ENCODE data around the gene CACNA1S. TPM values are rescaled to one million over a fixed set of nuclear protein-coding genes. Genes with fewer than 3 reads are reported as not detected.

Gene CACNA1S
- total RNA-seq, 1 experiment from 2014 or later = not detected

GRCh38 chr1:201060586-201060985 lies 51.6 kb downstream of the CACNA1S start:
- intact Hi-C loops (cut with micrococcal nuclease; ENCODE audit: unreplicated experiment) = no loop called here
- no peaks in the 10 kb centered on the region for H3K9me3 ChIP-seq (ENCODE audit: control insufficient read depth, insufficient read depth, low read depth, low read length)
- H3K27ac ChIP-seq (ENCODE audit: low read length) = no peak overlapping the region
- H3K4me3 ChIP-seq (ENCODE audit: low read depth in 2 of 2, low read length in 2 of 2) = no peak overlapping the region
- in situ Hi-C loops (cut with HindIII; ENCODE audit: low pct_unique_long_range_greater_than_20kb, low sequenced_read_pairs) = no loop called here
- no TSS peak for BruUV-seq (replicated peaks)
- no peaks in the 10 kb centered on the region for H3K4me1 ChIP-seq (ENCODE audit: control insufficient read depth, insufficient read depth, low read length)
- ChIA-PET POLR2A (no interaction called here), CTCF (no interaction called here)
- no peak for DNase-seq (ENCODE audit: low read depth, low spot score)
- no peaks in the 10 kb centered on the region for H3K36me3 ChIP-seq (ENCODE audit: control insufficient read depth, insufficient read depth, low read length)
- peaks cover 4% of the 10 kb centered on the region; the same call in 1 of the 2 replicates for H3K27me3 ChIP-seq (ENCODE audit: control insufficient read depth, insufficient read depth, low read length)
- TF ChIP-seq, protein P1, sequence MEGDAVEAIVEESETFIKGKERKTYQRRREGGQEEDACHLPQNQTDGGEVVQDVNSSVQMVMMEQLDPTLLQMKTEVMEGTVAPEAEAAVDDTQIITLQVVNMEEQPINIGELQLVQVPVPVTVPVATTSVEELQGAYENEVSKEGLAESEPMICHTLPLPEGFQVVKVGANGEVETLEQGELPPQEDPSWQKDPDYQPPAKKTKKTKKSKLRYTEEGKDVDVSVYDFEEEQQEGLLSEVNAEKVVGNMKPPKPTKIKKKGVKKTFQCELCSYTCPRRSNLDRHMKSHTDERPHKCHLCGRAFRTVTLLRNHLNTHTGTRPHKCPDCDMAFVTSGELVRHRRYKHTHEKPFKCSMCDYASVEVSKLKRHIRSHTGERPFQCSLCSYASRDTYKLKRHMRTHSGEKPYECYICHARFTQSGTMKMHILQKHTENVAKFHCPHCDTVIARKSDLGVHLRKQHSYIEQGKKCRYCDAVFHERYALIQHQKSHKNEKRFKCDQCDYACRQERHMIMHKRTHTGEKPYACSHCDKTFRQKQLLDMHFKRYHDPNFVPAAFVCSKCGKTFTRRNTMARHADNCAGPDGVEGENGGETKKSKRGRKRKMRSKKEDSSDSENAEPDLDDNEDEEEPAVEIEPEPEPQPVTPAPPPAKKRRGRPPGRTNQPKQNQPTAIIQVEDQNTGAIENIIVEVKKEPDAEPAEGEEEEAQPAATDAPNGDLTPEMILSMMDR (IDR thresholded peaks at IDR 0.05) = no peak
- TF ChIP-seq POLR2AphosphoS5 (IDR thresholded peaks at IDR 0.05; ENCODE audit: low read depth, low read length) = no peak
- no peak for TF ChIP-seq SIN3A (IDR thresholded peaks at IDR 0.05; ENCODE audit: borderline replicate concordance, insufficient read depth, low read depth, low read length)
- TF ChIP-seq, protein P2, sequence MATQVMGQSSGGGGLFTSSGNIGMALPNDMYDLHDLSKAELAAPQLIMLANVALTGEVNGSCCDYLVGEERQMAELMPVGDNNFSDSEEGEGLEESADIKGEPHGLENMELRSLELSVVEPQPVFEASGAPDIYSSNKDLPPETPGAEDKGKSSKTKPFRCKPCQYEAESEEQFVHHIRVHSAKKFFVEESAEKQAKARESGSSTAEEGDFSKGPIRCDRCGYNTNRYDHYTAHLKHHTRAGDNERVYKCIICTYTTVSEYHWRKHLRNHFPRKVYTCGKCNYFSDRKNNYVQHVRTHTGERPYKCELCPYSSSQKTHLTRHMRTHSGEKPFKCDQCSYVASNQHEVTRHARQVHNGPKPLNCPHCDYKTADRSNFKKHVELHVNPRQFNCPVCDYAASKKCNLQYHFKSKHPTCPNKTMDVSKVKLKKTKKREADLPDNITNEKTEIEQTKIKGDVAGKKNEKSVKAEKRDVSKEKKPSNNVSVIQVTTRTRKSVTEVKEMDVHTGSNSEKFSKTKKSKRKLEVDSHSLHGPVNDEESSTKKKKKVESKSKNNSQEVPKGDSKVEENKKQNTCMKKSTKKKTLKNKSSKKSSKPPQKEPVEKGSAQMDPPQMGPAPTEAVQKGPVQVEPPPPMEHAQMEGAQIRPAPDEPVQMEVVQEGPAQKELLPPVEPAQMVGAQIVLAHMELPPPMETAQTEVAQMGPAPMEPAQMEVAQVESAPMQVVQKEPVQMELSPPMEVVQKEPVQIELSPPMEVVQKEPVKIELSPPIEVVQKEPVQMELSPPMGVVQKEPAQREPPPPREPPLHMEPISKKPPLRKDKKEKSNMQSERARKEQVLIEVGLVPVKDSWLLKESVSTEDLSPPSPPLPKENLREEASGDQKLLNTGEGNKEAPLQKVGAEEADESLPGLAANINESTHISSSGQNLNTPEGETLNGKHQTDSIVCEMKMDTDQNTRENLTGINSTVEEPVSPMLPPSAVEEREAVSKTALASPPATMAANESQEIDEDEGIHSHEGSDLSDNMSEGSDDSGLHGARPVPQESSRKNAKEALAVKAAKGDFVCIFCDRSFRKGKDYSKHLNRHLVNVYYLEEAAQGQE (IDR thresholded peaks at IDR 0.05; ENCODE audit: insufficient read depth in 1 of 2, low read depth in 2 of 2, low read length in 1 of 2) = no peak
- TF ChIP-seq TCF7L2 (IDR thresholded peaks at IDR 0.05; ENCODE audit: low read depth, low read length) = no peak
- ATAC-seq = no peak

DNA sequence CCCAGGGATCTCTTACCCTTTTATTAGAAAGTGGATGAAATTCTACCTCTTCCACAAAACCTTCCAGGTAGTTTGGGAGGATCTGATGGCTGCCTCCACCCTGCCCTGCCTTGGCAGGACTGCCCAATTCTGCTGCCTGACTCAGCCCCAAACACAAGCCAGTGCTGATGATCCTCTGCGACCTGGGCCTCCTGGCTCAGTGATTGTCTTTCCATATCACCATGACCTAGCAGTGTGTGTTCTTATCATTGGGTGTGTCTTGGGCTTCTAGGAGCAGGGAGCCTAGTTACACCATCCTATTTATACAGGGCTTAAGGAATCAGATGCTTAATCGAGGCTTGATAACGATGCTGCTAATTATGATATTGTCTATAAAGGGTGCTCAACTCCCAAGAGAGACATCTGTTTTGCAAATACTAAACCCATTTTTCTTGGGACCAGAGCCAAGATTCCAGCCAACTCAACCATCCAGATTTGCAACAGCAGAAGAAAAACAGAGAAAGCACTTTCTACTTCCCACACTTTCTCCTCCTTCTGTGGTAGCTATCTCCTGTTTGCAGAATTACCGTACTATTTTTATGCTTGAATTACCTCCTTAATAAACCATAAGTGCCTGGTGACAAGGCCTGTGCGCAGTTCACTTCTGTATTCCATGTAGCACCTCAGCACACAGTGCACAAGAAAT lies 52.2 kb downstream of the CACNA1S start:
- ChIA-PET POLR2A (no interaction called here), CTCF (no interaction called here)
- H3K4me1 ChIP-seq (ENCODE audit: control insufficient read depth, insufficient read depth, low read length) = no peaks in the 10 kb centered on the region
- no peaks in the 10 kb centered on the region for H3K36me3 ChIP-seq (ENCODE audit: control insufficient read depth, insufficient read depth, low read length)
- TF ChIP-seq TCF7L2 (IDR thresholded peaks at IDR 0.05; ENCODE audit: low read depth, low read length) (no peak), POLR2AphosphoS5 (IDR thresholded peaks at IDR 0.05; ENCODE audit: low read depth, low read length) (no peak), SIN3A (IDR thresholded peaks at IDR 0.05; ENCODE audit: borderline replicate concordance, insufficient read depth, low read depth, low read length) (no peak)
- TF ChIP-seq, protein P1 (IDR thresholded peaks at IDR 0.05) = no peak
- TF ChIP-seq, protein P2 (IDR thresholded peaks at IDR 0.05; ENCODE audit: insufficient read depth in 1 of 2, low read depth in 2 of 2, low read length in 1 of 2) = no peak
- H3K4me3 ChIP-seq (ENCODE audit: low read depth in 2 of 2, low read length in 2 of 2) = no peak overlapping the region
- ATAC-seq (no peak), DNase-seq (ENCODE audit: low read depth, low spot score) (no peak)
- no peak overlapping the region for H3K27ac ChIP-seq (ENCODE audit: low read length)
- in situ Hi-C loops (cut with HindIII; ENCODE audit: low pct_unique_long_range_greater_than_20kb, low sequenced_read_pairs) (no loop called here), intact Hi-C loops (cut with micrococcal nuclease; ENCODE audit: unreplicated experiment) (no loop called here)
- H3K9me3 ChIP-seq (ENCODE audit: control insufficient read depth, insufficient read depth, low read depth, low read length) = no peaks in the 10 kb centered on the region
- BruUV-seq (replicated peaks) = no TSS peak
- peaks cover 5% of the 10 kb centered on the region; the same call in 1 of the 2 replicates for H3K27me3 ChIP-seq (ENCODE audit: control insufficient read depth, insufficient read depth, low read length)

All from Panc1 (cell line).